GM18873 (cell line): ENCODE measurements around the gene KIAA0586.
A peak's percentile ranks its signal among the peaks of the same experiment; 100 is the strongest.
"Not testable (repeated sequence)": the region's sequence is repeated elsewhere in the genome, so short reads cannot be mapped to it uniquely, and the experiment has no call there.

Experiments
- ATAC-seq: cut with Tn5 transposase; IDR thresholded peaks from one replicate; pipeline ENCODE4 v1.9.1; 2021; ENCODE audit warnings: mild to moderate bottlenecking, moderate library complexity, moderate number of reproducible peaks; ENCODE audit not compliant: unreplicated experiment, low FRiP score

KIAA0586 gene

DNA sequence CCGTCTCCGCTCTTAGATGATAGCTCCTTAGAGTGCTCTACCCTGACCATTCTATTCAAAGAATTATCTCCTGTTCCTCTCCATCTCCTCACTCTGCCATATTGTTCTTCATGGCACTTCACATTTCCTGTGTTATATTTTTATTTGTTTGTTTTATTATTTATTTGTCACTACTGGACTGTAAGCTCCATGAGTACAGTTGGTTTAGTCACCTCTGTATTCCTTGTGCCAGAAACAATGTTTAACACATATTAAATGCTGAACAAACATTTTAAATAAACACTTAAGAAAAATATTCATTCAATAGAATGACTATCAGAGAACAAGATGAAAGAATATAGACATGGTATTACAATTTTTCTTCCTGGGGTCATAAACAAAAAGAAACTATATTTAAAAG, 35.6 kb downstream of the KIAA0586 start:
- ATAC-seq: no peak

- ATAC-seq: no peak
These were observed 37.1 kb downstream of the KIAA0586 start for GRCh38 chr14:58464652-58465051.

GRCh38 chr14:58465421-58465820, 37.9 kb downstream of the KIAA0586 start:
- no peak for ATAC-seq

GRCh38 chr14:58466459-58466858, 38.9 kb downstream of the KIAA0586 start:
- ATAC-seq: no peak

DNA sequence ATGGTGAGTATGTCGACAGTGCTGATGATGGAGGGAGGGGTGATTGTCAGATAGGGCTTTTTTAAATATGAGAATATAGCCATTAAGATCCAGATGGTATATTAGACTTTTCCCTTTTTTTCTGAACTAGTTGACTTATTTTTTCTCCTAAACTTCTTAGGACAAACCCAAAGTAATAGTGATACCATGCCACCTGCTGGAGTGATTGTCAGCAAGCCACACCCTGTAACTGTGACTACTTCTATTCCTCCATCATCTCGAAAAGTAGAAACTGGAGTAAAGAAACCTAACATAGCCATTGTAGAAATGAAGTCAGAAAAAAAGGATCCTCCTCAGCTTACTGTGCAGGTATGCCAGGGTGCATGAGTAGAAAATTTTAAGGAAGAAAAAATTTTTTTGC, 40.1 kb downstream of the KIAA0586 start:
- no peak for ATAC-seq

GRCh38 chr14:58469309-58469708, 41.8 kb downstream of the KIAA0586 start:
- no peak for ATAC-seq

DNA sequence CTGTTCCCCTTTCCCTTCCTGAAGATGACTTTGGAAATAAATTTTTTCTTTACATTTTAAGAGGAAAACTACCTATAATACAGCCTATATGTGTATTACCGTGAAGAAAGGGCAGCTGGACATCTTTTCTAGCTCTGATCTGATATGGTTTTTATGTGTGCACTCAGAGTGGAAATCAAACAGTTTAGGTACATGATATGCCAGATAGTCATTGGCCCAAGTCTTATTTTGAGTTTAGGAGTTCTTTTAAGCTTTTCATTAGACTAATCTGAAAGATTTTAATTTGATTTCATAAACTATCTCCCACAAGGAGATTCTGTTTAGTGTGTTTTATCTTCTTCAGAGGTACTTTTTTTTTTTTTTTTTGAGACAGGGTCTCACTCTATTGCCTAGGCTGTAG, 48.8 kb downstream of the KIAA0586 start:
- no peak for ATAC-seq

- ATAC-seq: no peak
These were observed 50.1 kb downstream of the KIAA0586 start for GRCh38 chr14:58477653-58478052.

GRCh38 chr14:58478329-58478728, 50.8 kb downstream of the KIAA0586 start:
- not testable (repeated sequence) for ATAC-seq

DNA sequence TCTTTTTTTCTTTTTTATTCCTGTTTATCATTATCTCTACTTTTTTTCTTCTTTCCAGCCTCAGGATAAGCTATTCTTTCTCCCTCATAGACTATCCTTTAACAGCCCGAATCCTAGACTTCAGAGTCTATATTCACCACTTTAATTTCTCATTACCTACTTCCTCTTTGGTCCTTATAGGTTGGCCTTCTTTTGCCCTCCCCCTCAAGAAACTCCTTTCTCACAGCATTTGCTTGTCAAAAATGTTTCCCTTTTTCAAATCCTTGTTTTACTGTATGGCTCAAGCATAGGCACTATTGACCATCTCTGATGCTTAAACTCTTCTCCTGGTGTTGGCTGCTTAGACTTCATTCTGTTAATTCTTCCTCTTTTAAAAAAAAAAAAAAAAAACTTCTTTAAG, 52.5 kb downstream of the KIAA0586 start:
- no peak for ATAC-seq

DNA sequence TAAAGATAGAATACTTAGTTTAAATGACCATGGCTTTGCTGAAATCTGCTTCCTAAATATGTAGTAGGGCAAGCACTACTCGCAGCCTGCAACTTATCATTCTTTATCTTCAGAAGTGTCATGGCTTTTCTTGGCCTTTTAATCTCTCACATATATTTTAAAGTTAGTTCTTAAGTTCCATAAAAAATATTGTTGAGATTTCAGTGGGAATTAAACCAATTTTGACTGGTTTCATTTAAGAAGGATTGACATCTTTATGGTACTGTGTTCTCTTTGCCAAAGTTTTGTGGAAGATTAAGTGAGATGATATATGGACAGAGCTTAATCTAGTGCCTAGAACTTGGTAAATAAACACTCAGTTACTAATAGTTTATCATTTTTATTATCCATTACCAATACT, 56.7 kb downstream of the KIAA0586 start:
- no peak for ATAC-seq

DNA sequence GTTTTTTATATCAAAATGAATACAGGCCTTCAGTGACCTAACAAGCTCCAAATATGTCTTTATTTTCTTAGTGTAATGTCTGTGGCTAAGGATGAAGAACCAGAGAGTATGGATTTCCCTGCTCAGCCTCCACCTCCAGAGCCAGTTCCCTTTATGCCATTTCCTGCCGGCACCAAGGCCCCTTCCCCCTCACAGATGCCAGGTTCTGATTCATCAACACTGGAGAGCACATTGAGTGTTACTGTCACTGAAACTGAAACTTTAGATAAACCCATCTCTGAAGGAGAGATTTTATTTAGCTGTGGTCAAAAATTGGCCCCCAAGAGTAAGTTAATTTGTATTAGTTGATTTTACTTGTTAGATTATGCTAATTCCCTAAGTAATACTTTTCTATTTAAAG, 61.0 kb downstream of the KIAA0586 start:
- no peak for ATAC-seq

GRCh38 chr14:58491593-58491992, 64.1 kb downstream of the KIAA0586 start:
- no peak for ATAC-seq

- ATAC-seq: no peak
These were observed 64.5 kb downstream of the KIAA0586 start for GRCh38 chr14:58492044-58492443.

DNA sequence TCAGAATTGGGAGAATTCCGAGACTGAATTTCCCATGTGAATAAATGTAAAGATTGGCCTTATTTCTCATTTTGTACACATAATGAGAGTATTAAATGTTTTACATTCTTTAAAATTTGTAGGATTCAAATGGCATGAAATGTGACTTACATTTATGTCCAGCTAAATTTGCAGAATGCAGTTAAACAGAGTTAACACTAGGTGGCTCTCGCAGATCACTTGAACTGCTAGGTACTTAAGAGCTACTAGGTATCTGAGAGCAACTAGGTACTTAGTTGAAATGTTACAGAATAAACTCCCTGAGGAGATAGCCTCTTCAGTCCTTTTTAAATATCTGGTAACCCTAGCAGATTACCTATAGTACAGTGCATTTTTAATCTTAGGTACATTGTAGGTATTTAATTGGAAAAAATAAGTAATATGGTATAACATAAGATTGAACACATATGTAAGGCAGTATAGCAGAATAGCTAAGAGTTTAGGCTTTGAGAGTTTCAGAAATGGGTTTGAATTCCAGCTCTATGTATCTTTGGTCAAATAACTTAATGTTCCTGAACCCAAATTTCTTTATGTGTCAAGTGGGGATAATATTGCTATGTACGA, 73.8 kb downstream of the KIAA0586 start:
- ATAC-seq: peak; percentile 53

GRCh38 chr14:58513272-58513671, 85.8 kb downstream of the KIAA0586 start:
- no peak for ATAC-seq

- no peak for ATAC-seq
These were observed 90.1 kb downstream of the KIAA0586 start for GRCh38 chr14:58517592-58517991.

- ATAC-seq: not testable (repeated sequence)
These were observed 98.2 kb downstream of the KIAA0586 start for GRCh38 chr14:58525691-58526090.

- no peak for ATAC-seq
These were observed 105.9 kb downstream of the KIAA0586 start for GRCh38 chr14:58533446-58533845.

- no peak for ATAC-seq
These were observed 107.5 kb downstream of the KIAA0586 start for GRCh38 chr14:58535044-58535443.

DNA sequence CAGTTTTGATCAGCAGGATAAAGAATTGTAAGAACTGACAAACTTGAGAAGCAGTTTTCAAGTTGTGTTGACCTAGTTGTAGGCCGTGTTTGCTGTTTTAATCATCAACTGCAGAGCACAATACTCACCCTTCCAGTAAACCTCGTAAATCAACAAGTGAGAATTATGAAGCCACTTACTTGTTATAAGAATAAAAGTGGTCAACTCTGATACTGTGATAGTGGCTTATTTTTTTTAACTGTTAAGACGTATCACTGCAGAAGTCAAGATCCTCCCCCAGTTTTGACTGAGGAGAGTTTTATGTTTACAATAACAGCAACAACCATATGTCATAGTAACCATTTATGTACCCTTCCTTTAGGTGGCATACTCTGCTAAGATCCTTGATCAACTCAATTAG, 109.5 kb downstream of the KIAA0586 start:
- no peak for ATAC-seq

- ATAC-seq: no peak
These were observed 113.5 kb downstream of the KIAA0586 start for GRCh38 chr14:58540749-58541632.
